Stimulated activated CD4-positive, alpha-beta T cell treated with anti-CD3 and anti-CD28 coated beads, Interleukin-15, amount 100 ng/mL, for 48 hours (primary cell): ENCODE results near the gene LGI4.

Experiments used
- DNase-seq, 2 donors: peaks; one replicate each; pipeline ENCODE4 v3.0.0-alpha.2; 2020; ENCODE audit warnings: low read depth in 2 of 2

Gene LGI4

GRCh38 chr19:35134601-35135242 is at the start of gene LGI4:
LGI4 (minus strand) TSS chr19:35135059; CDS start chr19:35134680, 379 bp downstream.
- no peak for DNase-seq

- DNase-seq: no peak
Measured at GRCh38 chr19:35184267-35184666, 49.4 kb upstream of the LGI4 start.

DNA sequence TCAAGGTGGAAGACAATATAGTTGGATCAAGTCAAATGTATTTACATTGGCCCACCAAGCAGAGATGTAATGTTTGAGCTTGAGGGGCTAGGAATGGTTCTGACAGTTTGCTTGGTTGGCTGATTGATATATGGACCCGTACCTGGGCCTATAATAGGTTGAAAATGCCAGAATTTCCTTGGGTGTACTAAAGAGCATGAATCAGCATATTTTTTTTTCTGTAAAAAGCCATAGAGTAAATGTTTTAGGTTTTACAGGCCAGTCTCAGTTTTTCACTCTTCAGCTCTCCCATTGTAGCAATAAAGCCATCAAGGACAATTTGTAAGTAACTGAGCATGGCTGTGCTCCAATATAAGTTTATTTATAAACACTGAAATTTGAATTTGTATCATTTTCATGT is 46.5 kb upstream of the LGI4 start:
- DNase-seq: no peak

DNA sequence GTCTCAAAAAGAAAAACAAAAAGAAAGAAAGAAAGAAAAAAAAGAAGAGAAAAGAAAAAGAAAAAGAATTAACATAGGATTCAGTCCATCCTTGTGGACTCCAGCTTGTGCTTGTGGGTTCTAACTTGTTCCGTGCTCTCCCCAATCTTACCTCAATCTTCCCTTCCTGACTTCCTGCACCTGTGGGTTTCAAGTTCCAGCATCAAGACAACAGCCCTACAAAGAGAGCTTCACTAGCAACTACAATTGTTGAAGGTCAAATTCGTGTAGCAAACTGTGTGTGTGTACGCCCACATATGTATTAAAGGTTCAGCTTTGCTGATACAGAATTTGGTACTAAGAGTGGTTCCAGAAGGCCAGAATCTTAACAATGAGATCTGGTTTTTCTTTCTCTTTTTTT is 45.0 kb upstream of the LGI4 start:
- no peak for DNase-seq

DNA sequence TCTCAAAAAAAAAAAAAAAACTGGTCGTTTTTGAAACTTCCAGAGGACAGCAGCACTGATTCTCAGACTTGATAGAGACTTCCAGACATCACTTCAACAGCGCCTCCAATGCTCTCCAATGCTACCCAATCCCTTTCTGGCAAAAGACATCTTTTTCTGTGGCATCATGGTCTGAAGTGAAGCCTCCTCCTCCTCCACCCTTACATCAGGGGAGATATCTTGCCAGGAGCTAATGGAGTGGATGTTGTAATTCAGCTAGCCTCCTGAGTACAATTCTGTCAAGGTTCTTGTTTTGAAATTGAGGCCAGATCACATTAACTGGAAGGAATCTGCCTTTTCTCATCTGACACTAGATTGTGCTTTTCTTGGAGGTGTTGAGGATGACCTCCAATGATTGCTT is 43.8 kb upstream of the LGI4 start:
- no peak for DNase-seq

DNA sequence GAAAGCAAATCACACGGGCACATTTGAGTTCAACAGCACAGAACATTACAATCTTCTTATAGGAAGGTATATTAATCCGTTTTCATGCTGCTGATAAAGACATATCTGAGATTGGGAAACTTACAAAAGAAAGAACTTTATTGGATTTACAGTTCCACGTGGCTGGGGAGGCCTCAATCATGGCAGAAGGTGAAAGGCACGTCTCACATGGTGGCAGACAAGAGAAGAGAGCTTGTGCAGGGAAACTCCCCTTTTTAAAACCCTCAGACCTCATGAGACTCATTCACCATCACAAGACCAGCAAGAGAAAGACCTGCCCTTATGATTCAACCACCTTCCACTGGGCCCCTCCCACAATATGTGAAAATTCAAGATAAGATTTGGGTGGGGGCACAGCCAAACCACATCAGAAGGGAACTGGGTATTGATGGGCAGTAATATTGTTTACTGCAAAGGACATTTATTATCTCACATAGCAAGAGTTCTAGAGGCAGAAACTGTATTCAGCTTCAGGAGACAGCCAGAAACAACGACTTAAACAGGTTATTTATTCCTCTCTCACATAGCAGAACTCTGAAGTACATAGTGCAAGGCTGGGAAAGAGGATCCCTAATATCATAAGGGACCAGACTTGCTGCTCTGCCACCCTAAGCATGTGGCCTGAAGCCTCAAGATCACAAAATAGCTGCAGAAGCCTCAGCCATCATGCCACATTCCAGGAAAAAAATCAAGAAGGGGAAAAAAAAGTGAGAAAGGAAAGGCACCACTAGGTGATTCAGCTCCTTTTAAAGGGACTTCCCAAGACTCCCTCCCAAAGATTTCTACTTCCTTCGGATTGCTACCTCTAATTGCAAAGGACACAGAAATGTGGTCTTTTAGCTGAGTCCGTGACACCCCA is 42.8 kb upstream of the LGI4 start:
- no peak for DNase-seq

DNA sequence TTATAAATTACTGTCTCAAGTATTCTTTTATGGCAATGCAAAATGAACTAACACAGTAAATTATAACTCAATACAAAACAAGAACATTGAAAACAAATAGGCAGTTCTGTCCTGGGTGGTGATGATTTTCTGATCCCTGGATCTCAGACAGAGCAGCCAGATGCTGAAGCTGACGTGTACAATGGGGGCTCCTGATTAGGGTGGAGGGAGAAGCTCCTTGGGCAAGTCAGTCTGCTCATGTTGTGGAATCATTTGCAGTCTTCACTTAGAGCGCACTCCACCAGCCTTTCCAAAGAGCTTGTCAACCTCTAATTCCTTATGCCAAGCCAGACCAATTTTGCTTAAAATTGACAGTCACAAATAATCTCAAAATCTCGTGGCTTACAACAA is 41.3 kb upstream of the LGI4 start:
- no peak for DNase-seq

- DNase-seq: no peak
Measured at GRCh38 chr19:35174226-35174625, 39.4 kb upstream of the LGI4 start.

- DNase-seq: no peak
Measured at GRCh38 chr19:35171730-35172129, 36.9 kb upstream of the LGI4 start.

- DNase-seq: no peak
Measured at GRCh38 chr19:35170359-35171061, 35.7 kb upstream of the LGI4 start.

DNA sequence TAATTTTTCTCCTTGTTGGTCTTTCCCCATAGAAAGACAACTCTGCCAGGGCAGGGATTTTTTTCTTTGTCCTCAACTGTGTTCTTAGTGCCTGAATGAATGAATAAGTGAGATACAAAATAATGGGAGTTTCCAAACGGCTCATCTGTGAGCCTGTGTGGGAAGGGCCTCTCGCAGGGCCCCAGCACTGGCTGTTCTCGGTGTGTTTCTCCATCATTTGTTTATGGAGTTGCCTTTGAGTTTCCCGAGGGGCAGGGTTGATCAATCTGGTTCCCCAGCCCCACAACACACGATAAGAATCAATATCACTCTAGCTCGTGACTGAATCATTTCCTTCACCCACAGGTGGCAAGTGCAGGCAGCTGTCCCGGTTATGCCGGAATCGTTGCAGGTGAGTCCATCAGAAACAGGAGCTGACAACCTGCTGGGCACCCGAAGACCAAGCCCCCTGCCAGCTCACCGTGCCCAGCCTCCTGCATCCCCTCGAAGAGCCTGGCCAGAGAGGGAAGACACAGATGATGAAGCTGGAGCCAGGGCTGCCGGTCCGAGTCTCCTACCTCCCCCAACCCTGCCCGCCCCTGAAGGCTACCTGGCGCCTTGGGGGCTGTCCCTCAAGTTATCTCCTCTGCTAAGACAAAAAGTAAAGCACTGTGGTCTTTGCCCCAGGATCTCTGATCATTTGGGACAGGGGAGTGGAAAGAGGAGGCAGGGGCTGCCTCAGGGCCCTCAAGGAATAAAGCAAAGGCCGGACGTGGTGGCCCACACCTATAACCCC is 34.5 kb upstream of the LGI4 start:
- DNase-seq: no peak

- no peak for DNase-seq
Measured at GRCh38 chr19:35168196-35168595, 33.3 kb upstream of the LGI4 start.

GRCh38 chr19:35167251-35168119 is 32.6 kb upstream of the LGI4 start:
- DNase-seq: no peak

GRCh38 chr19:35166100-35167063 is 31.5 kb upstream of the LGI4 start:
- DNase-seq: no peak

DNA sequence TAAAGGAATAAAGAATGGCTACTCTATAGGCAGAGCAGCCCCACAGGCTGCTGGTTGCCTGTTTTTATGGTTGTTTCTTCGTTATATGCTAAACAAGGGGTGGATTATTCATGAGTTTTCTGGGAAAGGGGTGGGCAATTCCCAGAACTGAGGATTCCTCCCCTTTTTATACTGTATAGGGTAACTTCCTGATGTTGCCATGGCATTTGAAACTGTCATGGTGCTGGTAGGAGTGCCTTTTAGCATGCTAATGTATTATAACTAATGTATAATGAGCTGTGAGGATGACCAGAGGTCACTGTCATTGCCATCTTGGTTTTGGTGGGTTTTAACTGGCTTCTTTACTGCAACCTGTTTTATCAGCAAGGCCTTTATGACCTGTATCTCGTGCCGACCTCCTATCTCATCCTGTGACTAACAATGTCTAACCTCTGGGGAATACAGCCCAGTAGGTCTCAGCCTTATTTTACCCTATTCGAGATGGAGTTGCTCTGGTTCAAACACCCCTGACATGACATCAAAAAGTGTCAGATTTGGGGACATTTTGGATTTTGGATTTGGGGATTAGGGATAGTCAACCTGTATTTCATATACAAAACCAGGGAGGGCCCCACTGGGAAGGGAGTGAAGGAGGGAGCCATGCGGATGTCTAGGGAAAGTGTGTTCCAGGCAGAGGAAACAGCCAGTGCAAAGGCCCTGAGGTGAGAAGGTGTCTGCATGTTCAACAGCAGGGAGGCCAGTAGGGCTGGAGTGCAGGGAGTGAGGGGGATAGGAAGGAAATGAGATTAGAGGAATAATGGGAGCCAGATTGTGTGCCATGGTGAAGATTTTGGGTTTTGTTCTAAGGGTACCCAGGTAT is 30.6 kb upstream of the LGI4 start:
- DNase-seq: no peak

GRCh38 chr19:35164418-35164817 is 29.6 kb upstream of the LGI4 start:
- no peak for DNase-seq

DNA sequence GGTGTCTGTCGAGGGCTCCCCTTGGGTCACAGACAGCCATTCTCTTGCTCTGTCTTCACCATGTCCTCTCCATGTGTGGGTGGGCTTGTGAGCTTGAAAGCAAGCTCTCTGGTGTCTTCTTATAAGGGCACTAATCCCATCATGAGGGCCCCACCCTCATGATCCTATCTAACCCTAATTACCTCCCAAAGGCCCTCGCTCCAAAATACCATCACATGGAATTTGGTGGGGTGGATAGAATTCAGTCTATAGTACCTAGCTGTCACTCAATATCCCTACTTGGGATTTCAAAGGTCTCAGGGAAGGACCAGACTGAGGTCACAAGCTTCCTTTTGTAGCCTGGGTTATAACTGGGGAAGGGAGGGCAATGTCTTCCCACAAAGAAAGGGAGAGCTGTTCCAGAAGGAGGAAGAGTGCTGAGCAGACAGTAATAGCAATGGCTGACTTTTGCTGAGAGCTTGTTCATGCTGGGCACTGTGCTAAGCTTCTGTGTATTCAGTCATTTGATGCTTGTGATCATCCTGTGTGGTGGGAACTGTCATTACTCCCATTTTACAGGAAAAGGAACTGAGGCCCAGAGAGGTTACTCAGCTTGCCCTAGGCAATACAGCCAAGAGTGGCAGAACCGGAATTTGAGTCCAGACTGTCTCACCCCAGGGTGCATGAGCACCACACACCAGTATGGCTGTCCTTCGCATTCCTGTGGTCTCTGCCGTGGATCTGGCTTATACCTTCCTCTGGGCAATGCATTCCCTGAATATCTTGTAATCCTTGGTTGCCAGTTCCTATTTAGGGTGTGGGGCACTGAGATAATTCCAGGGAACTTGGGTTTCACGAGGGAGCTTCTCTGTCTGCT is 27.8 kb upstream of the LGI4 start:
- DNase-seq: no peak

DNA sequence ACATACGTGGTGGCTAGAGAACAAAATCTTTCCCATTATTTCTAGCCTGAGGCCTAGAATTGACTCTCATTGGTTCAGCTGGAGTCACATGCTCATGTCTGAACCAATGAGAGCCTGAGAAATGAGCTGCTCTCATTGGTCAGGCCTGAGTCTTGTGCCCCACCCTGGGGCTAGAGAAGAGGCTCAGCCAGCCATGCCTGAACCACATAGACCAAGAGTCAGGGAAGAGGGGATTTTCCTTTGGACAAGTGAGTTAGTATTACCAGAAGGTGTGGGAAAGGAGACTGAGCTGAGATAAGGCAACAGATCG is 26.5 kb upstream of the LGI4 start:
- DNase-seq: no peak
